GM18505 (cell line): ENCODE results near the gene MAML3.

Source experiments
- ATAC-seq: cut with Tn5 transposase; IDR thresholded peaks from one replicate; pipeline ENCODE4 v1.9.1; 2021; ENCODE audit not compliant: unreplicated experiment
- POLR2A ChIP-seq: IDR thresholded peaks from 4 replicates; pipeline ENCODE4 v1.6.1; 2011; ENCODE audit warnings: borderline replicate concordance; ENCODE audit not compliant: insufficient read depth, insufficient read length; ENCODE audit errors: extremely low read depth

The MAML3 gene

GRCh38 chr4:140170299-140170698 lies 16.3 kb upstream of the MAML3 start:
- no peak for ATAC-seq
- TF ChIP-seq POLR2A: no peak

GRCh38 chr4:140168936-140169335 lies 15.0 kb upstream of the MAML3 start:
- TF ChIP-seq POLR2A: no peak
- ATAC-seq: no peak

DNA sequence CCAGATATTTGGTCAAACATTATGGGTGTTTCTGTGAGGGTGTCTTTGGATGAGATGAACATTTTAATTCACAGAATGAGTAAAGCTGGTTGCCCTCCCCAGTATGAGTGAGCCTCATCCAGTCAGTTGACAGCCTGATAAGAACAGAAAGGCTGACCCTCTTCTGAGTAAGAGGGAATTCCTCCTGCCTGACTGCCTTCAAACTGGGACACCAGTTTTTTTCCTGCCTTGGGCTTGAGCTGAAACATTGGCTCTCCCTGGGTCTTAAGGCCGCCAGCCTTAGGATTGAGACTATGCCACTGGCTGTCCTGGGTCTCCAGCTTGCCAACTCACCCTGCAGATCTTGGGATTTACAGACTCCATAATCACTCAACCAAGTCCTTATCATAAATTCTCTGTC lies 14.5 kb upstream of the MAML3 start:
- ATAC-seq: no peak

GRCh38 chr4:140163029-140163810 lies 9.2 kb upstream of the MAML3 start:
- no peak for TF ChIP-seq POLR2A

More for the DNA sequence above, 14.5 kb upstream of the MAML3 start:
- TF ChIP-seq POLR2A: no peak

GRCh38 chr4:140162596-140162995 lies 8.6 kb upstream of the MAML3 start:
- no peak for TF ChIP-seq POLR2A
- no peak for ATAC-seq

More at GRCh38 chr4:140163029-140163810, 9.2 kb upstream of the MAML3 start:
- no peak for ATAC-seq

DNA sequence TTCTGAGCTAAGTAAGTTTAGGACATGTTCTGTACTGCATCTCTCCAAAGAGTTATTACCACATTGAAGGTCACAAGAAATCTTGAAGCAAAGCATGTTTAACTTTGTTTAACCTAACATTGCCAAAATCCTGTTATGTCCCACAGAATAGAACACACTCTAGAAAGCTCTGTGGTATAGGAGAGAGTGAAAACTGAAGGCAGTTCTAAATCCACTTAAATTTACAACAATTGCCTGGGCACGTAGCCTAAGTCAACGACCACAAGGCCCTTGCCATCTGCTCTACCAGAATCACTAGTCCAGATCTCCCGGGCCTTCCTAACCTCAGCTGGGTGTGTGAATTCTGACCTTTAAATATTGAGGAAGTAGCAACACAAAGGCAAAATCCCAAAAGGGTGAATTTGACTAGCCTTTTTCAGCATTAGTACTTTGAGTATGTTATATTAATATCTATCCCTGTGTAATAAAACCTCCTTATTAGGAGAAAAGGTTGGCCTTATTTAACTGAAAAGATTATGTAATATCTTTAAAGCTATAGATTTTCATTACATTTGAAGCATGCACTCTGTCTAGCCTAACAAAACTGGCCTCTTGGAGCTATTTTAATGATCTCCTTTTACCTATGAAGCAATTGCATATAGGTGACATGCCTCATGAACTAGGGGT lies 4.5 kb upstream of the MAML3 start:
- ATAC-seq: no peak
- no peak for TF ChIP-seq POLR2A

- ATAC-seq: no peak
- no peak for TF ChIP-seq POLR2A
These were observed 3.4 kb upstream of the MAML3 start for GRCh38 chr4:140157341-140157740.

GRCh38 chr4:140156529-140157171 lies 2.7 kb upstream of the MAML3 start:
- ATAC-seq: peak; percentile 72
- TF ChIP-seq POLR2A: no peak

DNA sequence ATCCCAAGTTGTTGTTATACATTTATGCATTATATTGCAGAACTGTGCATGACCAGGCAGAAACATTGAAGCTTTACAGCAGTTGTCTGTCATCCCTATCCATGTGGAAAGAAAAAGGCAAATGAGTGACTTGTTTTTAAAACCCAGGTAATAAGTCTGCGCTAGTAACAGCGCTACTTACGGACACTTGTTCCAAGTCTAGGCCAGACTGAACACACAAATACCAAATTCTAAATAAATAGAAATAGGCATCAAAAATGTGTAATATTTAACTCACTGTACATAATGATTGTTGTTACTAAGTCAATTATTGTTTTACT lies 548 bp upstream of the MAML3 start:
- no peak for TF ChIP-seq POLR2A
- no peak for ATAC-seq

GRCh38 chr4:140153419-140153717 lies 616 bp downstream of the MAML3 start:
- TF ChIP-seq POLR2A: no peak
- no peak for ATAC-seq

DNA sequence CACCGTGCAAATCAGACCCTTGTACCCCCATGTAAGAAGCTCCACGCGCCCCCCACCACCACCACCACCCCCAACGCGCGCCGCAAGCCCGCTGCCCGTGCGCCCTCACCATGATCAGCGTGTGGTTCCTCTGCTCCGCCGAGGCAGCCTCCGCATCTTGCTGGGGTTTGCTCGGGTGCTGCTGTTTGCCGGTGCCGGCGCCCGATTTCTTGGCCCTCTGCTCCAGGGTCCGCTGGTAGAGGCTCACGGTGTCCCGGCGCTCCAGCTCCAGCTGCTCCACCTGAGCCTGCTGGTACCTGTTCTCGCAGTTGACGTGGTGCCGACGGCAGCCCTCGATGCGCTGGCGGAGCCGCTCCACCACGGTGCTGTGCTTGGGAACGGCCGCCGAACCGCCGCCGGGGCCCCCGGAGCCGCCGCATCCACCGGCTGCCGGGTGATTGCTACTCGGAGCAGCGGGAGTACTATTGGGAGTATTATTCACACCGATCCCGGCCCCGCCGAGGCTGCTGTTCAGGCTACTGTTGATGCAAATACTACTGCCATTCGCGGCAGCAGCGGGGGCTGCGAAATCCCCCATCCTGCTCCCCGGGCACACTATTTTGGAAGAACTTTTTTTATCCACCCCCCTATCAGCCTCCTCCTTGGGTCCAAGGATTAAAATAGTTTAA lies 1.1 kb downstream of the MAML3 start:
- no peak for TF ChIP-seq POLR2A
- ATAC-seq: no peak

DNA sequence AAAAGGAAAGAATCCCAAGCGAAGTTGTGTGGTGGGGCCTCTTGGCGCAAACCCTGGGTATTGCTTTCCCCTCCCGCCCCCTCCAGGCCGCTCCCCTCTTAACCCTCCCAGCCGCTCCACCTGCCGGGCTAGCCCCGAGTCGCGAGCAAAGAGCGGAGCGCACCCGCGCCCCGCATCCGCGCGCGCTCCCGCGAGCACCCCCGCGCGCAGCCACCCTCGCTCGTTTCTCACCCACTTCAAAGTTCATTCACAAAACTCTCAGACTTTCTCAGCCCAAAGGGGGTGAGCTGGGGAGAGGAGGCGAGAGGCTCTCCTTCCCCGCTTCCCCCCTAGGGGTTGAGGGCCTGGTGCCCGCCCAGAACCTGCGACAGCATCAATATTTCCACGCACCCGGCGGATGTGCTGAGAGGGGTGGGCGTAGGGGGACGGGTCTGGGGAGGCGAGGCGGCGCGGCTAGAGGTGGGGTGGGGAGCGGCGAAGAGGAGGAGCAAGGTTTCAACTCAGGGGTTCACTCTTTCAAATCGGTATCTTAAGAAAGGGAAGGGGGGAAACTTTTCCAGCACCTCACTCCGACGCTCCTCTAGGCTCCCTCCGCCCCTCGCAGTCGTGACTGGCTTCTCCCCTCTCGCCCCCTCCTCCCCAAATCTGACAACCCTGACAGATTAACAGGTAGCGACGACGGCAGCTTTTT lies 1.8 kb downstream of the MAML3 start:
- no peak for ATAC-seq
- TF ChIP-seq POLR2A: no peak

DNA sequence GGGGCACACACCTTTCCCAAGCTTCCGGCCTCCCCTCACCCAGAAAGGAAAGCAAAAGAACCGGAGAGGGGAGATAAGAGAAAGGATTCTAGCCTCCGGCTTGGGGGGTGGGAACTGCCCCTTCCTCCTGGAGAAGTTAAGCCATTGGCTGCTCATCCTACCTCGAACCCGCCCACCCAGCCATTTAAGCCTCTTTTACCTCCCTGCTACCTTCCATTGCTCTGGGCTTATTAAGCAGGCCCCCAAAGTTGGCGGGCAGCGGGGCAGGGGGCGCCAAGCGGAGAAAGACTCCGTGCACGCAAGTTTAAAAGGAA lies 2.3 kb downstream of the MAML3 start:
- ATAC-seq: no peak
- no peak for TF ChIP-seq POLR2A

- no peak for ATAC-seq
- no peak for TF ChIP-seq POLR2A
These were observed 2.9 kb downstream of the MAML3 start for GRCh38 chr4:140150886-140151698.

GRCh38 chr4:140150636-140150885 lies 3.4 kb downstream of the MAML3 start:
- ATAC-seq: no peak
- no peak for TF ChIP-seq POLR2A
